Amygdala (tissue), 56 donors: ENCODE results near the gene TAMALIN.

ENCODE experiments used
- DNase-seq, 56 donors: peaks; one replicate each; lab custom pipeline; 2025; lab: John Stamatoyannopoulos, UW

Gene TAMALIN

DNA sequence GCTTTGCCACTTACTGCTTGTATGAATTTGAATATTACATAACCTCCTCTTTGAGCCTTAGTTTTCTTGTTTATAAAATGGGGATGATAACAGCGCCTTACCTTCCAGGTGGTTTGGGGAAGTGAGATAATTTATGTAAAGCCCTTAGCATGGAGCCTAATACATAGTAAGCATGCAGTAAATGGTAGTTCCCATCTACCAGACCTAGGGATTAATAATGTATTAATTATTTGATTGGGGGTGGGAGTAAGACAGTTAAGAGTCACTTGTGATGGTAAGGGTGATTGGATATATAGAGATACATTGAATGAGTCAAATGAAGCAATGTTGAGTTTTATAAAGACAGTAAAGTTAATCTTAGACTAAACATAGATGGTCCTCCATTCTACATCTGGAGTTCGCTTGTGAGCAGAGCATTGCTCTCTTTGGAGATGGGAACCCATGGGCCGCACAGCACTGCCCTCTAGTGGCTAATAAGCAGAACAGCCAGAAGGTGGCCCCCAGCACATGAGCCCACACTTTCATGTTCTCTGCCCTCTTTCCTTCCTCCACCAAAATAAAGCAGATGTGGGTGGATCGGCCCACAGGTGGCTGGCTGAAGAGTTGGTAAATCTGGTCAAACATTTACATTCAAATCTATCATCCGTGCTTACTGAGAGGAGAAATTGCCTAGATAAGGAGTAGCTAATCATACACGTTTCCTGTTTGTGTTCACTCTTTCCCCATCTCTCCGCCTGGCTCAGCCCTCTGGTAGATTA, 26.5 kb upstream of the TAMALIN start:
- DNase-seq = peak in 42 of 56 donors; percentile 10 to 73 (median 34)

- no peak for DNase-seq
Measured at GRCh38 chr12:51980809-51981127, 26.0 kb upstream of the TAMALIN start.

DNA sequence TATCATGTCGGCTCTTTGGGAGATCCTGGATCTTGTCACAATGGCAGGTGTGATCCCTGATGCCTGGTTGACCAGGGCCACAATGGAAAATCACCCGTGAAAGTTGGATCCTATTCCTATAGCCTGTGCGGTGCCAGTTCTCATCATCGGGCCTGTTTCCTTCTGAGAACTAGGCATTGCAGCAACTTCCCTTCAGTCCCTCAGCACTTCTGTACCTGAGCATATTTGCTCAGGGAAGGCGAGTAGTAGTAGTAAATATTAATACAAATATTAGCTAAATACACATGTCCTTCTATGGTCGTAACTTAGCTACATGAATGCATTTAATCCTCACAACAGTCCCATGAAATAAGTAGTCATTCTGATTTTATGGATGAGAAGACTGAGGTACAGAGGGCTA, 22.1 kb upstream of the TAMALIN start:
- no peak for DNase-seq

- DNase-seq = no peak
Measured at GRCh38 chr12:51985154-51985835, 21.5 kb upstream of the TAMALIN start.

- no peak for DNase-seq
Measured at GRCh38 chr12:51986834-51987233, 19.9 kb upstream of the TAMALIN start.

DNA sequence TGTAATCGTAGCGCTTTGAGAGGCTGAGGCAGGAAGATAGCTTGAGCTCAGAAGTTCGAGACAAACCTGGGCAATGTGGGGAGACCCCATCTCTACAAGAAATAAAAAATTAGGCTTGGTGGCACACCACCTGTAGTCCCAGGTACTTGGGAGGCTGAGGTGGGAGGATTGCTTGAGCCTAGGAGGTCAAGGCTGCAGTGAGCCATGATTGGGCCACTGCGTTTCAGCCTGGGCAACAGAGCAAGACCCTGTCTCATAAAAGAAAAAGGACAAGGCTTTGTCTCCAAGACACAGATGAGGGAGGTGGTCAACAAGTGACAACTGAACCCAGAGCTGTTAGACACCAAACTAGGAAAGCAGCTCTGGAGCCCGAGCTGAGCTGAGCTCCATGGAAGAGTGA, 14.5 kb upstream of the TAMALIN start:
- no peak for DNase-seq

- DNase-seq = no peak
Measured at GRCh38 chr12:51994539-51994820, 12.3 kb upstream of the TAMALIN start.

GRCh38 chr12:51994959-51995358, 11.8 kb upstream of the TAMALIN start:
- DNase-seq = no peak

- no peak for DNase-seq
Measured at GRCh38 chr12:51997136-51997535, 9.6 kb upstream of the TAMALIN start.

DNA sequence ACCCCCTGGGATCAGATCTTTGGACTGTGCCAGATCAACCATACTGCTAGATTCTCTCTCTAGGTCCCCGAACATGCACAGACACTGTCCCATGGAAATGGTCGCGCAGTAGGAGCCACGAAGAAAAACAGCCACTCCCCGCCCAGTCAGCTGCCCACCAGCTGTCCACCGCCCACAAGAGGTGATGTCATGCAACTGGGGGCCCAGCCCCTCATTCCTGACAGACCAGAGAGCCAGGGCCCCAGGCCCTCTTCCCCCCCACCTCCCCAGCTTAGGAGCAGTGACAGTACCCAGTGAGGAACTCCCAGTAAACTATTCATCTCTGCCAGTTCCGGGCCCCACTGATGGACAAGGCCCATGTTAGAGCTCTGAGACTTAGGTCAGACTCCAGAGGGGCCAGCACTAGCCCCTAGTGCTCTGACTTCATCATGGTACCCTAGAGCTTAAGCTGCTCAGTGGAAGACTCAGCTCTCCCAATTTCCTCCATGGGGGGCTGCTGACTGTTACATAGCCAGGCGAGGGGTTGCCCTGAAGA, 3.7 kb upstream of the TAMALIN start:
- no peak for DNase-seq

GRCh38 chr12:52003591-52003990, 3.2 kb upstream of the TAMALIN start:
- no peak for DNase-seq

DNA sequence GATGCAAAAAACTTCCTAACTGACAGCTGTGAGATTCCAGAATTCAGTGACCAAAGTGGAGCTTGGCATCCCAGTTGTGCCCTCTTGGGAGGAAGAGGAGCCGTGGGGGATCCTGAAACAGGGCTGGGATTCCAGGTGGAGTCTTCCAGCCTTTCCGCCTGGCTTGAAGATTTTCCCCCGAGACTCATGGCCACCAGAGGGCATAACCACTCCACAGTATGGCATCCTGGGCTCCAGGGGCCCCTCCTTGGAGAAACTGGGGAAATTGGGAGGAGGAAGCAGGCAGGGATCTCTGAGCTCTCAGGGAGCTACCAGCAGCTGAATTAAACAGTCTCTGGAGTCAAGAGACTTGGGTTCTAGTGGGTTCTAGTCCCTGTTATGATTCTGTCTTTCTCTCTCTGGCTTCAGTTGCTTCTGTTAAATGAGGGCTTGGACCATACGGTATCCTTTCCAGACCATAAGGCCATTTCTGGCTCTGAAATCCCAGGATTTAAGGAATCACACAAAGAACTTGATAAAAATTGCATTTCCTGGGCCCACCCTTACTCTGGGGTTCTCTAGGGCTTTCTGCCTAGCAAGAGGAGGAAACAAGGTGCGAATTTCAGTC, 2.6 kb upstream of the TAMALIN start:
- peak in 47 of 56 donors; percentile 23 to 84 (median 44) for DNase-seq

- DNase-seq = no peak
Measured at GRCh38 chr12:52005218-52005902, 1.4 kb upstream of the TAMALIN start.

- DNase-seq = peak in 34 of 56 donors; percentile 3 to 68 (median 41)
Measured at GRCh38 chr12:52005903-52006703, 643 bp upstream of the TAMALIN start.

- peak in 1 of 56 donors; percentile 62 for DNase-seq
Measured at GRCh38 chr12:52007158-52007921, 594 bp downstream of the TAMALIN start.

- DNase-seq = no peak
Measured at GRCh38 chr12:52007982-52008510, 1.3 kb downstream of the TAMALIN start.

DNA sequence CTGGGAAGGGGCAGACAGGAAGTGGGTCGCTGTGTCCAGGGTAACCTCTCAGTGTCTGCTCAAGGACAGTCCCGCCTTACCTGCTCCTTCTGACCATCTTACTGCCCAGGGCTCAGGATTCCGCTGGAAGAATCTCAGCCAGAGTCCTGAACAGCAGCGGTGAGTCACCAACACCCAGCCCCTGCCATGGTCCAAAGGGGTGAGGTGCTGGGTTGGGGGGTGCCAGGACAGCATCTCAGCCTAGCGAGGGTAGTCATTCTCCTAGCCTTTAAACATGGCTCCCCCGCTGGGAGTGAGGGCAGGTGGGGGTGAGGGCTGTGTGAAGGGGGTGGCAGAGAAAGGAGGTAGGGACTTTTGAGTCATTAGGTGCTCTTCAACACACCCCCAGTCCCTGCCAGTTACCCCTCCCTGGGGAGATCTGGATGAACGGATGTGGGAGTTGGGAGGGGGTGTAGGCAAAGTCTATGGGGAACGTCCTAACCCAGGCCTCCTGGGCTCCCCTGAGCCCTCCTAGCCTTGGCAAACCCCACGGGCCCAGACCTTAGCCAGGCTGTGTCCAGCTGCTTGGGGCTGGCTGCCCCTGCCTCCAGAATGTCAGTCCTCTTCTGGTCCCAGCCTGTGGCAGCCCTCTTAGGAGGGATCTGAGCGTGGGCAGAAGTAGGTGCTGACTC, 2.5 kb downstream of the TAMALIN start:
- DNase-seq = no peak

- peak in 51 of 56 donors; percentile 19 to 88 (median 67) for DNase-seq
Measured at GRCh38 chr12:52010152-52010622, 3.4 kb downstream of the TAMALIN start.
